Cortex of kidney (tissue), 1 donor: Measurements from ENCODE around the gene PPP2R2B.

Experiments
- DNase-seq: peaks from one replicate; lab custom pipeline; 2025; lab: John Stamatoyannopoulos, UW

PPP2R2B gene

GRCh38 chr5:146878476-146879172 is at the start of gene PPP2R2B:
PPP2R2B (minus strand) TSS chr5:146878757.
- no peak for DNase-seq

GRCh38 chr5:146924132-146924531 is 45.6 kb upstream of the PPP2R2B start:
- DNase-seq, result no peak

- DNase-seq, result no peak
Observed at GRCh38 chr5:146921225-146921624, 42.7 kb upstream of the PPP2R2B start.

- no peak for DNase-seq
Observed at GRCh38 chr5:146920351-146920881, 41.9 kb upstream of the PPP2R2B start.

GRCh38 chr5:146919304-146919703 is 40.7 kb upstream of the PPP2R2B start:
- no peak for DNase-seq

- DNase-seq, result no peak
Observed at GRCh38 chr5:146917931-146918330, 39.4 kb upstream of the PPP2R2B start.

- no peak for DNase-seq
Observed at GRCh38 chr5:146912874-146913273, 34.3 kb upstream of the PPP2R2B start.

- no peak for DNase-seq
Observed at GRCh38 chr5:146910239-146910638, 31.7 kb upstream of the PPP2R2B start.

GRCh38 chr5:146909255-146910068 is 30.9 kb upstream of the PPP2R2B start:
- no peak for DNase-seq

GRCh38 chr5:146906803-146907202 is 28.2 kb upstream of the PPP2R2B start:
- DNase-seq, result no peak

GRCh38 chr5:146904890-146905289 is 26.3 kb upstream of the PPP2R2B start:
- no peak for DNase-seq

- DNase-seq, result no peak
Observed at GRCh38 chr5:146903789-146904188, 25.2 kb upstream of the PPP2R2B start.

GRCh38 chr5:146902471-146902870 is 23.9 kb upstream of the PPP2R2B start:
- no peak for DNase-seq

- no peak for DNase-seq
Observed at GRCh38 chr5:146897061-146897460, 18.5 kb upstream of the PPP2R2B start.

- DNase-seq, result no peak
Observed at GRCh38 chr5:146894753-146895521, 16.4 kb upstream of the PPP2R2B start.

- no peak for DNase-seq
Observed at GRCh38 chr5:146893991-146894390, 15.4 kb upstream of the PPP2R2B start.

- no peak for DNase-seq
Observed at GRCh38 chr5:146892231-146892630, 13.7 kb upstream of the PPP2R2B start.

GRCh38 chr5:146891511-146891910 is 13.0 kb upstream of the PPP2R2B start:
- no peak for DNase-seq

GRCh38 chr5:146890731-146891440 is 12.3 kb upstream of the PPP2R2B start:
- no peak for DNase-seq

- no peak for DNase-seq
Observed at GRCh38 chr5:146890066-146890465, 11.5 kb upstream of the PPP2R2B start.

- no peak for DNase-seq
Observed at GRCh38 chr5:146889169-146889568, 10.6 kb upstream of the PPP2R2B start.
